SU-DHL-6 (cell line): Measurements from ENCODE around the gene STYXL1.

ENCODE experiments used
- H2AFZ ChIP-seq: fragments of 200-600 bp; sonication (generic); 2 replicates; pipeline ENCODE4 v1.6.1; 2014; ENCODE audit warnings: low read depth, mild to moderate bottlenecking, moderate library complexity, mixed read lengths, antibody characterized with exemption, low read length; ENCODE audit not compliant: severe bottlenecking
- H3F3A ChIP-seq: fragments of 200-600 bp; shearing (Covaris generic); 2 replicates; pipeline ENCODE4 v1.6.0; 2016; ENCODE audit warnings: antibody characterized with exemption, mild to moderate bottlenecking; ENCODE audit not compliant: insufficient read depth
- H3K27ac ChIP-seq: fragments of 200-600 bp; sonication (generic); 2 replicates; pipeline ENCODE4 v1.5.1; 2016; ENCODE audit warnings: low read depth, mild to moderate bottlenecking, low read length, moderate library complexity, mixed read lengths
- H3K27me3 ChIP-seq: fragments of 200-600 bp; sonication (generic), shearing (Covaris generic); 2 replicates; pipeline ENCODE4 v1.6.0; 2014; ENCODE audit warnings: mild to moderate bottlenecking, low read length
- H3K36me3 ChIP-seq: fragments of 200-600 bp; sonication (generic); 2 replicates; pipeline ENCODE4 v1.6.1; 2014; ENCODE audit warnings: mild to moderate bottlenecking, low read length, mixed read lengths
- H3K4me2 ChIP-seq: fragments of 300-600, 200-600 bp; shearing (Covaris generic), sonication (generic); 2 replicates; pipeline ENCODE4 v1.6.0; 2014; ENCODE audit warnings: low read length, low read depth, mild to moderate bottlenecking; ENCODE audit not compliant: poor library complexity, severe bottlenecking
- H3K4me3 ChIP-seq: fragments of 200-600 bp; sonication (generic); 2 replicates; pipeline ENCODE4 v1.5.1; 2014; ENCODE audit warnings: antibody characterized with exemption, low read length, mild to moderate bottlenecking, mixed read lengths; ENCODE audit not compliant: insufficient read depth, poor library complexity, severe bottlenecking
- H3K79me2 ChIP-seq: fragments of 200-600 bp; sonication (generic); 2 replicates; pipeline ENCODE4 v1.6.1; 2014; ENCODE audit warnings: mild to moderate bottlenecking, low read length, moderate library complexity; ENCODE audit not compliant: insufficient read depth
- H3K9ac ChIP-seq: fragments of 200-600 bp; sonication (generic); 2 replicates; pipeline ENCODE4 v1.7.0; 2014; ENCODE audit warnings: mild to moderate bottlenecking, low read length
- H3K9me2 ChIP-seq: fragments of 200-600 bp; sonication (generic); replicated peaks from 2 replicates; pipeline ENCODE4 v1.6.1; 2014; ENCODE audit warnings: low read length; ENCODE audit not compliant: insufficient read depth
- H3K9me3 ChIP-seq: fragments of 200-600 bp; sonication (generic); 2 replicates; pipeline ENCODE4 v1.6.1; 2014; ENCODE audit warnings: low read length, mixed read lengths; ENCODE audit not compliant: insufficient read depth
- H4K20me1 ChIP-seq: fragments of 200-600 bp; sonication (generic); 2 replicates; pipeline ENCODE4 v1.6.1; 2014; ENCODE audit warnings: low read depth, mild to moderate bottlenecking, antibody characterized with exemption, low read length, moderate library complexity, mixed read lengths
- EZH2phosphoT487 ChIP-seq: fragments of 200-600 bp; sonication (generic), shearing (Covaris generic); conservative IDR thresholded peaks from 2 replicates; pipeline ENCODE4 v1.6.1; 2018; ENCODE audit warnings: mild to moderate bottlenecking, antibody characterized with exemption, low read length, moderate library complexity, mixed read lengths
- TF ChIP-seq, protein P1 (sequence below): fragments of 200-600 bp; sonication (generic); IDR thresholded peaks from one replicate; pipeline ENCODE4 v1.5.1; 2017; ENCODE audit warnings: antibody characterized with exemption, mild to moderate bottlenecking, low read length, moderate library complexity; ENCODE audit not compliant: insufficient read depth, poor library complexity, severe bottlenecking

STYXL1 gene

DNA sequence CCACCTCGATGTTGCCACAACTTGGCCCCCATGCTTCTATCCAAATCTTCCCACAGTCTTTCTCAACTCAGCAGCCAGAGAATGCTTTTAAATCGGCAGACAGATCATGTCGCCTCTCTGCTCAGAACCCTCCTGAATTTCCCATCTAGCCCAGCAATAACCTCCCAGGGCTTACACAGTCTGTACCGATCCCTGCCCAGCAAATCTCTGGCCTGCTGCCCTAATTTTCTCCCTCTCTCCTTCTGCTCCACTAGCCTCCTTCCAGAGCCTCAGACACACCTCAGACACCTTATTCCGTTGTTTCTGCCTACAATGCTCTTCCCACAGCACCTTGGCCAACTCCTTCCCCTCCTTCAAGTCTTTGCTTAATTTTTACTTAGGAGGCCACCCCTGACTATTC is 32.4 kb upstream of the STYXL1 start:
- Histone ChIP-seq H3K27me3 (no peaks in the 10 kb centered on the region), H4K20me1 (no peaks in the 10 kb centered on the region), H3K4me2 (no peak overlapping the region), H3K4me3 (no peak overlapping the region), H3K9me3 (no peaks in the 10 kb centered on the region), H3K9ac (no peak overlapping the region), H3K79me2 (no peaks in the 10 kb centered on the region), H3K27ac (no peak overlapping the region), H3K9me2 (no peaks in the 10 kb centered on the region), H3F3A (no peaks in the 10 kb centered on the region), H3K36me3 (no peaks in the 10 kb centered on the region), H2AFZ (no peak overlapping the region)
- TF ChIP-seq, protein P1, sequence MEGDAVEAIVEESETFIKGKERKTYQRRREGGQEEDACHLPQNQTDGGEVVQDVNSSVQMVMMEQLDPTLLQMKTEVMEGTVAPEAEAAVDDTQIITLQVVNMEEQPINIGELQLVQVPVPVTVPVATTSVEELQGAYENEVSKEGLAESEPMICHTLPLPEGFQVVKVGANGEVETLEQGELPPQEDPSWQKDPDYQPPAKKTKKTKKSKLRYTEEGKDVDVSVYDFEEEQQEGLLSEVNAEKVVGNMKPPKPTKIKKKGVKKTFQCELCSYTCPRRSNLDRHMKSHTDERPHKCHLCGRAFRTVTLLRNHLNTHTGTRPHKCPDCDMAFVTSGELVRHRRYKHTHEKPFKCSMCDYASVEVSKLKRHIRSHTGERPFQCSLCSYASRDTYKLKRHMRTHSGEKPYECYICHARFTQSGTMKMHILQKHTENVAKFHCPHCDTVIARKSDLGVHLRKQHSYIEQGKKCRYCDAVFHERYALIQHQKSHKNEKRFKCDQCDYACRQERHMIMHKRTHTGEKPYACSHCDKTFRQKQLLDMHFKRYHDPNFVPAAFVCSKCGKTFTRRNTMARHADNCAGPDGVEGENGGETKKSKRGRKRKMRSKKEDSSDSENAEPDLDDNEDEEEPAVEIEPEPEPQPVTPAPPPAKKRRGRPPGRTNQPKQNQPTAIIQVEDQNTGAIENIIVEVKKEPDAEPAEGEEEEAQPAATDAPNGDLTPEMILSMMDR: no peak

DNA sequence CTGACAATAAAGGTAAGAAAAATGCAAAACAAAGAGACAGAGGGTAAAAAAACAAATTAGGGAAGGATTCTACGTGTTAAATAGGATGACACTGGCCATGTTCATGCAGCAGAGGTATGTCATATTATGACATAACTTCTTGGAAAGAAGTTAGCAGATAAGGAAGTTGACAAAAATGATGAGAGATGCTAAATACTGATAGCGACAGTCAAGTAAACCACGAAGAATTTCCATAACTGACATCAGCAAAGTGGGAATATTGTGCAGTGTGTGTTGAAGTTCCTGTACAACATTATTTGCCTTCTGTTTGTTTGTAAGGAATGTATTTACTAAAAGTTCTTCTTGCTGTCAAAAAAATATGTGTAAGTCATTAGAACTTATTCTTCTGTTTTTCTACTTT is 29.6 kb upstream of the STYXL1 start:
- Histone ChIP-seq H3K9ac (no peak overlapping the region), H3K4me3 (no peak overlapping the region)

DNA sequence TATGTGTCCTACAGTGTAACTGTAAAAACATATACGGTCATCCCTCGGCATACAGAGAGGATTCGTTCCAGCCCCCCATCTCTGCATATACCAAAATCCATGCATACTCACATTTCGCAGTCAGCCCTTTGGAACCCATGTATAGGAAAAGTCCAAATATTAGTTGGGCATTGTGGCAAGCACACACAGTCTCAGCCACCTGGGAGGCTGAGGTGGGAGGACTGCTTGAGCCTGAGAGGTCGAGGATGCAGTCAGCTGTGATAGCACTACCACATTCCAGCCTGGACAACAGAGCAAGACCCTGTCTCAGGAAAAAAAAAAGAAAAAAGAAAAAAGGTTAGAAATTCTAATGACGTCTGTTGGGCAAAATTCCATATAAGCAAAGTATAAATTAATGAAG is 29.2 kb upstream of the STYXL1 start:
- H3K9me3 ChIP-seq: no peaks in the 10 kb centered on the region
- no peak overlapping the region for H3K4me2 ChIP-seq
- H3K27ac ChIP-seq: no peak overlapping the region
- no peak for TF ChIP-seq EZH2phosphoT487
- TF ChIP-seq, protein P1: no peak
- H3K9ac ChIP-seq: no peak overlapping the region
- no peak overlapping the region for H2AFZ ChIP-seq
- no peaks in the 10 kb centered on the region for H3K27me3 ChIP-seq
- H3K79me2 ChIP-seq: no peaks in the 10 kb centered on the region
- H3K4me3 ChIP-seq: no peak overlapping the region
- no peaks in the 10 kb centered on the region for H3K9me2 ChIP-seq
- no peaks in the 10 kb centered on the region for H3F3A ChIP-seq
- H3K36me3 ChIP-seq: no peaks in the 10 kb centered on the region
- no peaks in the 10 kb centered on the region for H4K20me1 ChIP-seq

More for the DNA sequence above, 29.6 kb upstream of the STYXL1 start:
- Histone ChIP-seq H3K79me2 (no peaks in the 10 kb centered on the region), H3K4me2 (no peak overlapping the region), H2AFZ (no peak overlapping the region), H4K20me1 (no peaks in the 10 kb centered on the region), H3K27me3 (no peaks in the 10 kb centered on the region), H3K9me2 (no peaks in the 10 kb centered on the region), H3K36me3 (no peaks in the 10 kb centered on the region), H3F3A (no peaks in the 10 kb centered on the region), H3K27ac (no peak overlapping the region), H3K9me3 (no peaks in the 10 kb centered on the region)
- TF ChIP-seq, protein P1: no peak
- no peak for TF ChIP-seq EZH2phosphoT487

DNA sequence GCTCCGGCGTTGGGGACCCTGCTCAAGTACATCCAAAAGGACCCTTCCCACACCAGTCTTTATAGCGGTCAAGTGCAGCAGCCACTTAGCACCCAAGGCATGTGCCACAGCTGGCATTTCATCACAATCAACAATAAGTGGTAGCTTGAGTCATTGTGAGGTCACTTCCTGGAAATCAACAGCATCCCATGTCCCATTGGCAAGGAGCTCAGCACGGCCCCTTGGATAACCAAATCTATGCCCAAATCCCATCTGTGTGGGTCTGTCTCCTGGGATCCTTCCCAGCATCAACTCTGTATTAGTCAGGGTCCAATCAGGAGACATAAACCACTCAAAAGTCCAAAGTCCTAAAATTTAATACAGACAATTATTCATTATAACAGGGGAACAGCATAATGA is 27.2 kb upstream of the STYXL1 start:
- no peak overlapping the region for H3K4me3 ChIP-seq
- no peak for TF ChIP-seq EZH2phosphoT487
- TF ChIP-seq, protein P1: no peak
- no peak overlapping the region for H3K27ac ChIP-seq
- H3K79me2 ChIP-seq: no peaks in the 10 kb centered on the region
- no peak overlapping the region for H3K9ac ChIP-seq
- H3K4me2 ChIP-seq: no peak overlapping the region
- no peaks in the 10 kb centered on the region for H3K27me3 ChIP-seq
- H4K20me1 ChIP-seq: no peaks in the 10 kb centered on the region
- no peaks in the 10 kb centered on the region for H3F3A ChIP-seq
- H2AFZ ChIP-seq: no peak overlapping the region
- H3K9me2 ChIP-seq: no peaks in the 10 kb centered on the region
- H3K9me3 ChIP-seq: no peaks in the 10 kb centered on the region
- H3K36me3 ChIP-seq: no peaks in the 10 kb centered on the region
